Activated CD8-positive, alpha-beta memory T cell treated with anti-CD3 and anti-CD28 coated beads for 36 hours (primary cell): ENCODE data around the gene POLR1A. TPM values are rescaled to one million over a fixed set of nuclear protein-coding genes. Genes with fewer than 3 reads are reported as not detected.

Experiments
- CTCF ChIA-PET: fragments of 350-600 bp; sonication (Branson Sonifier 250); formaldehyde crosslinking; loops from one replicate; lab custom pipeline; 2021; ENCODE audit warnings: antibody characterized with exemption; lab: Charles Lee
- POLR2A ChIA-PET: fragments of 350-600 bp; sonication (Branson Sonifier 250); formaldehyde crosslinking; loops from one replicate; lab custom pipeline; 2021; ENCODE audit warnings: antibody characterized with exemption; lab: Charles Lee
- total RNA-seq, 2 experiments: library from RNA; stranded (reverse); gene quantifications; one replicate each; pipeline ENCODE4 v1.2.3, GENCODE V29; 2021

The POLR1A gene
- total RNA-seq, 2 experiments from 2014 or later, result 61.2 to 64.7 TPM

DNA sequence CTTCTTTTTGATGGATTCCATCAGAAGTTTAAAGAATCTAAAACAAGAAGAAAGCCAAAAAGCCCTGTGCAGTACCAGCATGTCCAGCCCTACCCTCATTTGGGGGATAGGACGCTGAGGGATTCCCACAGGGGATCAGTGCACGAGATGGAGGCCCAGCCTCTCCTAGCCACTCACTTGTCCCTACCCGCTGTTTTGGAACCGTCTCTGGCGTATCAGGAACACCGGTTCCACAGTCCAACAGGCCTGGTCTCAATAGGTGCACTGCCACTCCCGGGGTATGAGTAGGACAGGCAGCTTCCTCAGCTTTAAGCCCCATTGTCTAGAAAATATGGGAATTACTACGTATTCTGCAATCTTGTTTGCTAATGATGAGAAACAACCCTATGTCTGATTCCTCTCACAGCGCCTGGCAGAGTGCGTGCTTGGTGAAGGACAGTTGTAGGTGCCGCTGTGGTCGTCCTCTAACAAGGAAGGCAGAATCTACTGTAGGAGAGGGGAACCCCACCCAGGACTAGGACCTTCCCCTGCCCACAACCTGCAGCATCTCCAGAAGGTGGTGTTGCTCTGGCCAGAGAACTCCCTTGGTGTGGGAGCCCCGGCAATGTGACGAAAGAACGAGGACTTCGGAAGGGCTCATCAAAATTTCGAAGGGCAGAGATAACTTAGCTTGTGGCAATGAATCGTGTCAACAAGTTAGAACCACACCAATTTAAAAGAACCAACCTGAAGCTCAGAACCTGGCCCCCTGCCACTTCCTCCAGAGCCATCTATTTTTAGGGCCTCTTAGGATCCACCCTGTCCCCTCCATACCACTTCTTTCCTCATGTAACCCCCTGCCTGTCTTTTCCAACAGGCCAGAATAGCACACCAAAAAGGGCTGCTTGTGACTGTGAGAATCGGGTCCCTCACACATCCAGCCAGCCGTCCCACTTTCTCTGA, 71.7 kb downstream of the POLR1A start:
- POLR2A ChIA-PET, result no interaction called here
- CTCF ChIA-PET, result interaction anchor here (1.1 to 4.6 kb wide), 3 partner anchors 145 to 206 kb away, joined by 3 to 27 read pairs (median 3); no protein-coding TSS in a partner anchor

DNA sequence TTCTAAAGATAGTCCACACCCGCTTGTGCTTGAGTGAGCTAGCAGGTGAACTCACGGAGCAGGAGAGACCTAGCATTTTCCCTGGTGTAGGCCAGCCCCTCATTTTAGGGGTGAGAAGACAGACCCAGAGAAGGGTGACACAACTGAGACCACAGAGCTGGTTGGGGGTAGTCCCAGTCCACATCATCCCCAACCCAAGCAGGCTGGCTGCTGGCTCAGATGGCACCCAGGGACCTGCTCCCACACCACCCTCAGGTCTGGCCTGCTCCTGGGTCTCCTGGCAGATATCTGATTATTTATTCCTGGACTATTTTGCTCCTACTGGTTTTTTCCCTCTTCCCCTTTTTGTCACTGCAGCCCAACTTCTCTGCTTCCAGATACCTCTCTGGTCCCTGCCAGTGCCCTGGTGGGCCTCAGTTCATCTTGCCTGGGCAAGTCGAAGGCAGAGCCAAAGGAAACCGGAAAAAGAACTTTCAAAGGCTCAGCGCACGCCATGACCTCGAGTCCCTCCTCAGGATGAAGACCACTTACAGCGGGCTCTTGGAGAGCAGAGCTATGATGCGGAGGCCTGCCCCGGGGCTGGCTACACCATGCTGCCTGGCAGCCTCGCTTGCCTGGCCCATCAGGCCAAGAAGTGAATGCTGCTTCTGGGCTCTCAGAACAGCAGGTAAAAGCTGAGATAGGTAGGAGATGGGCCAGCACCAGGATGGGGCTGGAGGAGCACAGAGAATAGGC, 72.7 kb downstream of the POLR1A start:
- ChIA-PET CTCF (interaction anchor here (1.1 kb wide), 2 partner anchors 144 to 206 kb away, joined by 3 read pairs; no protein-coding TSS in a partner anchor), POLR2A (no interaction called here)

DNA sequence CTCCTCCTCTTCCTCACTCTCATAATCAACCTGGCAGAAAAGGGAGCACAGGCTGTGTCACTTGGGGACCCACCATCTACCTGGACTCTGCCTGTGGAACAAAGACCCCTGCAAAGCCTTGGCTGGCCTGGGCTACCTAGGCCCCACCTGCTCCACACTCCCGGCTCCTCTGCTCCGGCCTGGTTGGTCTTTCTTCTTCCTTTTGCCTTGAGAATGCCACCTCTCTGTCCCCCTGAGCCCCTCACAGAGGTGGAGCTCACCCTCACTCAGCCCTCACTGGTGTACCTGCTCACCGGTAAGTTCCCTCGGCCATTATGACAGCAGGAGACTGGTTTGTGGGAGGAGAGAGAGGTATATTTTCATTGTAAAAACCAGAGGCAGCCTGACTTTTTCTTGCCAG, 74.1 kb downstream of the POLR1A start:
- CTCF ChIA-PET, result no interaction called here

DNA sequence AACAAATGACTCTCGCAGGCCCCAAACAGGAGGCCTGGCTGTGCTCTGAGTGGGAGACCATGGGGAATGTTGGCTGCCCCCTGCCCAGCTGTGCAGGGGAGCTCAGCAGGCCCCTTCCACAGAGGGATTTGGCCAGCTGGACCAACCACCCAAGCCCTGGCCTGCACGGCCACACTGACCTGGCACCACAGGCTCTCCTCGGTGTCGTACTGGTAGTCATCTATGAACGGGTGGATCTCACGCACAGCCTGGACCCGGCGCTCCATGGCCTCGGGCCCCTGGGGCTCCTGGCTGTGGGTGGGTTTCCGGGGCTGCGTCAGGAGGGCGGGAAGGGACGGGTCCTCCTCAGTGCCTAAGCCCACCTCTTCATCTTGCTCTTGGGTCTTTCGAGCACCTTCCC, 74.5 kb downstream of the POLR1A start:
- CTCF ChIA-PET, result no interaction called here
- POLR2A ChIA-PET, result no interaction called here

More for the DNA sequence above, 74.1 kb downstream of the POLR1A start:
- POLR2A ChIA-PET, result no interaction called here

DNA sequence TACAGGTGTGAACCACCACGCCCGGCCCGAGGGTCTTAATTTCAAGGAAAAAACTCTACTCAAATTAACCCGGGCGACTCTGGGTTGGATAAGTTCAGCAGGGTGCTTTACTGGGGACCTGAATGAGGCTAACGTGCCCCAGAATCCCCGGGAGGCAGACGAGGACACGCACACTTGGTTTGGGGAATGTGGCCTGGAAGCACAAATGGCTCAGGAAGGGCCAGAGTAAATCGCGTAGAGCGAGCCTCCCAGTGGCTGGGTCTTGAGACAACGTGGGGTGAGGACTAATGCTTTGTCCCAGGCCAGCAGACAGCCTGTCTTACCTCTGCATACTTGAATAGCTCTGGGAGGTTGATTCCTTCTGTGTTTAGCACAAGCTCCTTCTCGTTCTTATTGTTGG, 75.8 kb downstream of the POLR1A start:
- CTCF ChIA-PET, result interaction anchor here (0.7 kb wide), 2 partner anchors 50 to 141 kb away, joined by 3 read pairs; partner anchors contain the start of gene ST3GAL5

DNA sequence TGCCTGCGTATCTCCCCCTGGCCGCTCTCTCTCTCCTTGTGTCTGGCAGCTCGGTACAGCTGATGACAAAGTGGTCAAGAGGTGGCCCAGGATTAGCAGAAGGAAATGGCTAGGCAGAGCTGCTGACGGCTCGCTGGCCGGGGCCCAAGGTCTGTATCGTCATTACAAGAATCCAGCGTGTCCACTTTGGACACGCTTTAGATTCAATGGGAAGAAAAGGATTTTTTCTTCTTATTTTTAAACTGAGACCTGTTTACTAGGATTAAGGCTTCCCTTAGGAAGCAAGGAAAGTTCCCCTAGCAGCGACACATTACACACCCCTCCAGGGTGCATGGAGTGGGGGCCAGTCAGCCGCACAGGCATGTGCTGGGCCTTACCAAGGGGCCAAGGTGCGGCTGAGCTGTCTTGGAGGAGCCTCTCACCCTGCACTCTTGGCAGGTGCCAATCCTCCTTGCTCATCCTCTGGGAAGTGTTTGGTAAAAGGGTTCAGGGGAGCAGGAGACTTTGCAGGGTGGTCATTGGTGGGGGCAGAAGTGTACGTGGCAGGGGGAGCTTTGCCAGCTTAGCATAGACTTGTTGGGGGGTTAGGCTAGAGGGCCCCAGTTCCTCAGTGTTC, 76.8 kb downstream of the POLR1A start:
- POLR2A ChIA-PET, result no interaction called here

More for the DNA sequence above, 75.8 kb downstream of the POLR1A start:
- POLR2A ChIA-PET, result no interaction called here

DNA sequence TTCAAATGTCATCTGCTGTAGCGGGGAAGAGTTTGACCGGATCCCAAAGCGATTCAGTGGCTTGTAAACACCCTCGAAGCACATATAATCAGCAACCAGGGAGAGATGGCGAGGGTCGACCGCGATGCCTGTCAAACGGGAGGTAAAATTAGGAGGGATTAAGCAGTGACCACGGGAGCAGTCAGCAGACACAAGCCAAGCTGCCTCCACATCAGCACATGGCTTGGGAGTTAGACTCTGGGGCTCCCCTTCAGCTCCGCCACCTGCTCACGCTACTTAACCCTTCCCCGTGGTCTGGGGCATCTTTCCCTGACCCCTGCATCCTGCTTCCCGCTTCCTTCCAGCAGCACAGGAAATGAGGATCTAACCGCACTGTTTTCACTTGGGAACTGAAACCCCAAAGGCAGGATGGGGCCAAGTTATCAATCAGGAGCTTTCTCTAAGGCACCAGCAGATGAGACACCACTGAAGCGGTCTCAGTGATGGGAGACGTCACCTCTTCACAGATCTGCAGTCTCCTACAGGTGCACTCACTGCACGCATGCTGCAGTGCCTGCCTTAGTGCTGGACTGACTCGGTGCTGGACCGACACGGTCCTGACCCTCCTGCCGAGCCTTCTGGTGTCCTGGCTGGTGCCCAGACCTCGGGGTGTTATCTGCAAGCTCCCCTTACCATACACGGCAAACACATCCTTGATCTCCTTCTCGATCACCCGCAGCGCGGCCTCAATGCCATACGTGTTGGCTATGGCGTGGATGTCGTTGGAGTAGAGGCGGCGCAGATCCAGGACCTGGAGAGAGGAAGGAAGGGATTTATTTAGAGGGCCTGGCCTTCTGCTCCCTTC, 77.5 kb downstream of the POLR1A start:
- ChIA-PET POLR2A (no interaction called here), CTCF (no interaction called here)

More for the DNA sequence above, 76.8 kb downstream of the POLR1A start:
- CTCF ChIA-PET, result no interaction called here

DNA sequence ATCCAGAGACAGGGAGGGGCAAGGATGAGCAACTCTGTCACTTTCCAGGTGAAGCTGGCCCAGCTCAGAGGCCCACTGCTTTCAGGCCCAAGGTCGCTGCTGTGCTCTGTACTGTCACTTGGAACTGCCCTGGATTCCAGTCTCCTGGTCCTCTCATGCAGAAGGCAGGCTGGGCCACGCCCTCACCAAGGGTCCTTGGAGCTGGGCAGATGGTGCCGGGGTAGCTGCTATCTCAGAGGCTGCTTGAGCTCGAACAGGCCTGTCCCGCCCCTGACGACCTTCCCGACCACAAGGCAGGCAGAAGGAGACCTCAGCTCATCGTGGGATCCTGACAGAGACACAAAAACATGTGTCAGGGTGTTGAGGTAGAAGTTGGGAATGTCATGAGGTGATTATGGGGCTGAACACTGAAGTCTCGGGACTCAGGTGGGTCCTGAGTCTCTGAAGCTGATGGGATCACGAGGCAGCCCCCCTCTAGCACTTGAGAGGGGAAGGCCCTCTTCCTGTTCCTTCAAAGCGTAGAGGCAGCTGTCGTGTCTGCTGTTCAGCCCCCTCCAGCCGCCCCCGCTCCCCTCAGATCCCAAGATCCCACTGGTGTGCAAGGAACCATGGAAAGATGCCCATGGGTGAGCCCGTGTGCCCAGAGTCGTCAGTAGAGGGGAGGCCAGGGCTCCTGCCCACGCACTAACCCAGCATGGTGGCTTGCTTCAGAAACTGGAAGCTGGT, 78.3 kb downstream of the POLR1A start:
- CTCF ChIA-PET, result no interaction called here
- POLR2A ChIA-PET, result no interaction called here

DNA sequence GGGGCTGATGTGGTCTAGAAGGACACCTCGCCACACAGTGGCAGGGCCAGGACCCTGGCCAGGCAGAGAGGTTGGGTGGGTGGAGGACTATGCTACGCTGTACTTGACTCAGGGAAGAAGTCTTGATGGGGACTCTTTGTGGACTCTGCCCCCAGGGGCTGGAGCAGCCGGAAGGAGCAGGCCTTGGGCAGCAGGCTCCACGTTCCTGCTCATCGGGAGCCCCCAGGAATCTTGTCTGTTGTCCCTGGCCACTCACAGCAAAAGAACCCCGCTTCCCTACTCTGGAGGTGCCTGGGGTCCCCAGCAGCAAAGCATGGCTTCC, 79.0 kb downstream of the POLR1A start:
- POLR2A ChIA-PET, result no interaction called here
- CTCF ChIA-PET, result interaction anchor here (1.9 kb wide), 1 partner anchor 10 kb away, joined by 6 read pairs; no protein-coding TSS in a partner anchor

DNA sequence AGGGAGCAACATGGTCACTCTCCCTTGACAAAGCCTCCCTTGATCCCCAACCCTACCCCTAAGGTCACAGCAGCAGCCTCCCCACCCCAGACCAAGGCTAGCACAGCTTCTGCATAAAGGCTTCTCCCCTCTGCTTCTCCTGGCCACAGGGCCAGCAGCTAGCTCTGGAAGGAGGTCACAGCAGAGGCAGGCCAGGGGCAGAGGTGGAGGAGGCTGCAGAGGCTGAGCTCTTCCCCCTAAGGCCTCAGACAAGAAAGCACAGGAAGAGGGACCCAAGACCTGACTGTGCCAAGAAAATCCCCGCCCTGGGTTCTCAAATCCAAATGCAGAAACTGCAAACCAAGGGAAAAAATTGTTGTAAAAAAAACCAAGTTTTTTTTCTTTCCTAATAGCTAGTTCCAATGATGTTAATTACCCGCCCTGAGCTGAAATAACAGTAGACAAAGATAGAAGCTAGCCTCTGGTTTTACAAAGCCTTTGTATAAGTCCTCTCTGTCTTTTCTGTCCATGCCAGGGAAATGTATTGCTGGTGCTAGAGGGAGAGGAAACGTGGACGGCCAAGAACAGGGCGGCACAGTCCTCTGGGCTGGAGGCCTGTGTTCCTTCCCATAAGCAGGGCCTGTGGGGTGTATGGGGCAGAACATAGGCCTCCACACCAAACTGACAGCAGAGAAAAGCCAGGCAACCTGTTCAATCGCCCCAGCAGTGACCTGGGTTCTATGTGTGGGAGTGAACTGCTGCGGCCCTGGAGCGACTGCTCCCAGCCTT, 79.5 kb downstream of the POLR1A start:
- POLR2A ChIA-PET, result no interaction called here
- CTCF ChIA-PET, result interaction anchor here (1.2 to 1.9 kb wide), 2 partner anchors 11 to 134 kb away, joined by 3 to 6 read pairs; no protein-coding TSS in a partner anchor

DNA sequence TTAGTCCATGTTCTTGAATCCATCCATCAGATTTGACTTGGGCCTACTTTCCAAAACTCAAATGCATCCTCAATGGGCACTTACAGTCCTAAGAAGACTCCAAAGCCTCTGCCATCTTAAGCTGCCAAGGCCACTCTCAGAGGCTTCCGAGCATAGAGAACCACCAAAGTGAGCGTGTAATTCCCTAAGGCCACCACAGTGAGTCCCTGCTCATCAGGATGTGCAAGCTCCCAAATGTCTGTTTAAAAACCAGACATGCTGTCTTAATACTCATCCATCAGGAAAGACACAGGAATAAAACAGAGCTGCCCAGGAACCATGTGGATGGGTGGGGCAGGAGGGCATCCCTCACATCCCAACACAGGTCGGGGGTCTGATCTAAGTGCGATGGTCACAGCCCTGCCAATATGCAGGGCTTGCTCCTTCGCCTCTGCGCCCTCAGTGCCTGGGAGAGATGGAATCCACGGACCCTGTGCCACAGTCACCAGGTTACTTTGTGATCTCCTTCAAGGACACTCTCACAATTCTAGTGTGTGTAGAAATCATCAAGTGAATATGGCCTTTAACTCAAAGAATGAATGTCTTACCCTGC, 80.4 kb downstream of the POLR1A start:
- CTCF ChIA-PET, result interaction anchor here (1.2 to 1.9 kb wide), 2 partner anchors 11 to 134 kb away, joined by 3 to 6 read pairs; no protein-coding TSS in a partner anchor
- POLR2A ChIA-PET, result no interaction called here

DNA sequence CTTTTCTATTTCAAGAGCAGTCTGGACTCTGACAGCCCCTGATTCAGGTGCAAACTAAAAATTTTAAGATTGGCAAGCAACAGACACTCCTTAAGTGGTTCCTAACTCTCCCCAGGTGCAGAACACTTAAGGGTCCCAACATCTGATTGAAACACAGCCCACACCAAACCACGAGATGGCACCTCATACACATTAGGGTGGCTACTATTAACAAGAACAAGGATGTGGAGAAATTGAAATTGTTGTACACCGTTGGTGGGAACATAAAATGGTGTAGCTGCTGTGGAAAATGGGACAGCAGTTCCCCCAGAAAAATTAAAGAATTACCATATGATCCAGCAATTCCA, 82.3 kb downstream of the POLR1A start:
- CTCF ChIA-PET, result interaction anchor here (0.8 kb wide), 1 partner anchor 74 kb away, joined by 5 read pairs; no protein-coding TSS in a partner anchor
- POLR2A ChIA-PET, result no interaction called here

DNA sequence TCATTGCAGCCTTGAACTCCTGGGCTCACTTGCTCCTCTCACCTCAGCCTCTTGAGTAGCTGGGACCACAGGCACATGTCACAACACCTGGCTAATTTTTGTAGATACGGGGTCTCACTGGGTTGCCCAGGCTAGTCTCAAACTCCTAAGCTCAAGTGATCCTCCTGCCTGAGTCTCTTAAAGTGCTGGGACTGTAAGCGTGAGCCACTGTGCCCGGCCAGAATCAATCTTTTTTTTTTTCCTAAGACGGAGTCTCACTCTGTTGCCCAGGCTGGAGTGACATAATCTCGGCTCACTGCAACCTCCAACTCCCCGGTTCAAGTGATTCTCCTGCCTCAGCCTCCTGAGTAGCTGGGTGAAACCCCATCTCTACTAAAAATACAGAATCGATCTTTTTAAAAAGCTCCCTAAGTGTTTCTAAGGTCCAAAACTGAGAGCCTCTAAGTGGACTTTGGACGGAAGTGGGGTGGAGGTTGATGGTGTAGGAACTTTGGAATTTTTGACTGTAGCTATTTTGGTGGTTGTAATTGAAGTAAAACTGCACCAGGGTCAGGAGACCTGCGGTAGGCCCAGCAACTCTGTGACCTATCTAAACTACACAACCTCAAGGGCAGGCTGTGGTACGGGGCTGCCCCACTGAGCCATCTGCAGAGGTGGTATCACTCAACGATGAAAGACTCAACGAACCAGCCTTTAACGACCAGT, 82.9 kb downstream of the POLR1A start:
- POLR2A ChIA-PET, result interaction anchor here (0.6 kb wide), 1 partner anchor 28 kb away, joined by 3 read pairs; no protein-coding TSS in a partner anchor
- CTCF ChIA-PET, result no interaction called here

DNA sequence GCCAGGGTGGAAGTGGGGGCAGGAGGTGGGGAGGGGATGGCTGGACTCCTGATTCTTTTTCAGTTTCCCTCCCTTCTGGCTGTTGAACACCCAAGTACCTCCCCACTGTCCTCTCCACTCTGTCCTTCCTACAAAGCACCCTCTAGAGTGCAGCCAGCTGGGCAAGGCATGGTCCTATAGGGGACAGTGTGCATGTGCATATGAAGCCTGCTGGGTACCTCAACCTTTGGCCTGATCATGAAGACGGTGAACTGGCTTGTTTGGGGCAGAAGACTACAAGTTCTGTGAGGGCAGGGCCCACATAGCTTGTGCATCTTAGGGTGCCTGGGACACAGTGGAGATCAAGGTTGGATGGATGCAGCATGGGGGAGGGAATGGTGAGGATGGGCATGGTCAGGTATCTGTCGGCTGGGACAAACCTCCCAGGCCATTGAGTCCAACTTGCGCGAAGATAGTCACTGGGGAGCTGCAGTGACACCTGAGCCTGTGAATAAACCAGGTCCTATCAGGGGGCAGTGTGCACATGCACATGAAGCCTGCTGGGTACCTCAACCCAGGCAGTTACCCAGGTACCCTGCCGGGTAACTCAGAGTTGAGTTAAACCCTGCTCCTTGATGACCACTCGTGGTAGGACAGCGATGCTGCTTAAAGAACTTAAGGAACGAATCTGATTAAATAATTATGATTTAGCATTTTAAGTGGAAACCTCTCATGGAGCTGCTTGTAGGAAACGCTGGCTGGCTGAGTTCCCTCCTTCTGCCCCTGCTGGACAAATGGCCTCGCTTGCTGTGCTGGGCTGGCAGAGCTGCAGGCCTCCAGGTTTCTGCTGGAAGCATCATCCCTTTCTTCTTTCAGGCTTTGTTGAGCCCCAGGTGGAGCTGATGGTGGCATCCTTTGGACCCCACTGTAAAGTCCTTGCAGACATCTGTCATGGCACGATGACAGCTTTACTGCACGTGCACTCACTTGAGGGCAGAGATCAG, 84.0 kb downstream of the POLR1A start:
- ChIA-PET CTCF (no interaction called here), POLR2A (no interaction called here)

DNA sequence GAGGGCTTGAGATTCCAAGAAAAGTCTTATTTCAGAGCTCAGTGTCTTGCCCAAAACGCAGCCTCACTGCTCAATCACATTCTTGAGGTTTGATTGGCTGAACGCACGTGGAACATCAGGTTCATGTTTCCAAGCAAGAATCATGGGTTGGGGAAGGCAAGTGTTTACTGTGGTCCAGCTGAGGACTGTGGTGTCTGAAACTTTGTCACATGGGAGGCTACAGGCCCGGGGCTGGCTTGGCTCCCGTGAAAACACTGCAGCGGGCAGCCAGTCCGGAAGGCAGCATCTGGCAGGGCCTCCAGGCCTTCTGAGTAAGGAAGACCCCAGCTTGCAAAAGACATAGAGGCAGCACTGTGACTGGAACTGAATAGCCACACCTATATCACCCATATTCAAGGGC, 84.7 kb downstream of the POLR1A start:
- CTCF ChIA-PET, result no interaction called here
- POLR2A ChIA-PET, result no interaction called here
